GM20000 (cell line): ENCODE data around the gene KAZN.

Source experiments
- DNase-seq: peaks from one replicate; pipeline ENCODE4 v3.0.0; 2012; ENCODE audit warnings: low spot score
- TF ChIP-seq, protein P1 (sequence below): IDR thresholded peaks from 2 replicates; pipeline ENCODE4 v1.5.1; 2012; ENCODE audit warnings: mild to moderate bottlenecking, control low read depth; ENCODE audit errors: extremely low read depth, missing control alignments

Gene KAZN

DNA sequence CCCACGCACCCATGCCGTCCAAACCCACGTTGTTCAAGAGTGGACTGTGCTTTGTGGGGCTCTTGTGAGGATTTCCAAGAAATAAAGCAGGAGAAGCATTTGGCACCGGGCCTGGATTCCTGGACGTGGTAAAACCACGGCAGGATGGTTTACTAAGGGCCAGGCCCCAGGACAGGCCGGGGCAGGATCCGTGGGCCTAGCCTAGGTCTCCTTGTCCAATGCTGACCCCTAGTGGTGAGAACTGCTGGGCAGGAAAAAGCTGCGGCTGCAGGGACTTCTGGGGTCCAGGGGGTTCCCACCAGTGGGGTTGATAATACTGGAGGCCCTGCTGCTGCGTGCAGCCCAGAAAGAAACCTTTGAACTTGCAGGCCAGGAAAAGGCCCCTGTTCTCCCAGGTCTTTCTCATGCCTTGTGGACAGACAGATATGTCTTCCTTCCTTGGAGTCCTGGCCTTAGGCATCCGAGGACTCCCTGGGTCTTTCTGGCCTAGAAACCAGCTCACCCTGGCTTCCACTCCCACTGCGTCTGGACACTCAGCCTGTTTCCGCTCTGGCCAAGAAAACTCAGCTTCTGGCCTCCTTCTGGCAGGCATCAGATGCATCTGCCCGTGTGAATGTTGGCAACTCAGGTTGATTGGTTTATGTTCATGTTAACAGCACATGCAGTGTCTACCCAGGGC, 448.1 kb downstream of the KAZN start:
- TF ChIP-seq, protein P1, sequence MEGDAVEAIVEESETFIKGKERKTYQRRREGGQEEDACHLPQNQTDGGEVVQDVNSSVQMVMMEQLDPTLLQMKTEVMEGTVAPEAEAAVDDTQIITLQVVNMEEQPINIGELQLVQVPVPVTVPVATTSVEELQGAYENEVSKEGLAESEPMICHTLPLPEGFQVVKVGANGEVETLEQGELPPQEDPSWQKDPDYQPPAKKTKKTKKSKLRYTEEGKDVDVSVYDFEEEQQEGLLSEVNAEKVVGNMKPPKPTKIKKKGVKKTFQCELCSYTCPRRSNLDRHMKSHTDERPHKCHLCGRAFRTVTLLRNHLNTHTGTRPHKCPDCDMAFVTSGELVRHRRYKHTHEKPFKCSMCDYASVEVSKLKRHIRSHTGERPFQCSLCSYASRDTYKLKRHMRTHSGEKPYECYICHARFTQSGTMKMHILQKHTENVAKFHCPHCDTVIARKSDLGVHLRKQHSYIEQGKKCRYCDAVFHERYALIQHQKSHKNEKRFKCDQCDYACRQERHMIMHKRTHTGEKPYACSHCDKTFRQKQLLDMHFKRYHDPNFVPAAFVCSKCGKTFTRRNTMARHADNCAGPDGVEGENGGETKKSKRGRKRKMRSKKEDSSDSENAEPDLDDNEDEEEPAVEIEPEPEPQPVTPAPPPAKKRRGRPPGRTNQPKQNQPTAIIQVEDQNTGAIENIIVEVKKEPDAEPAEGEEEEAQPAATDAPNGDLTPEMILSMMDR, result peak; percentile 76
- peak; percentile 87 for DNase-seq

DNA sequence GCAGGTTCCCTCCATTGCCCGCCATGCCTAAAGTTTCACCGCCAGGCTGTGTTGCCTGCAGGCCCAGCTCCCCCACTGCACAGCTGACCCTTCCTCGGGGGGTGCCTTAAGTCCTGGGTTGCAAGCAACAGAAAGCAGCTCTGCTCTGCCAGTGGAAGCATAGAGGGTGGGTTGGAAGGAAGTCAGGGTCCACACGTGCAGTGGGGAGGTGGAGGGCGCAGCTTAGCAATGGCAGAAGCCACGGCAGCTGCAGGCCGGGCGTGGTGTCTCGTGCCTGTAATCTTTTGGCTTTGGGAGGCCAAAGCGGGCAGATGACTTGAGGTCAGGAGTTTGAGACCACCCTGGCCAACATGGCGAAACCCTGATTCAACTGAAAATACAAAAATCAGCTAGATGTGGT, 448.8 kb downstream of the KAZN start:
- TF ChIP-seq, protein P1, result no peak
- DNase-seq, result no peak

- no peak for DNase-seq
- TF ChIP-seq, protein P1, result no peak
Measured at GRCh38 chr1:15048437-15048980, 450.0 kb downstream of the KAZN start.

DNA sequence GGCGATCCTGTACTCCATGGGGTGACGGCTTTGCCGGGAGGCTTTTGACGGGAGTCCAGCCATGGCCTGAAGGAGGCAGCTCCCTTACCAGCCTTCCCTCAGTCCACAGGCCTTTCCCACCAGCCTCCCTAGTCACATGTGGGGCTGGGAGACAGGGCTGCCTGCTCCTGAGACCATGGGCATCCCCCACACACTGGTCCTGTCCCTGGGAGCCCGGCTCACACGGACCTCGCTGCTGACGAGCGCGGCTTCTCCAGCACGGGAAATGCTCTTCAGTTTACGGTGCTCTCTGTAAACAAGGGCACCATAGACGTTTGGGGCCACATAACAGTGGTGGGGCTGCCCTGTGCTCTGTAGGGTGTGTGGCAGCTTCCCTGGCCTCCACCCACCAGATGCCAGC, 450.6 kb downstream of the KAZN start:
- TF ChIP-seq, protein P1, result no peak

DNA sequence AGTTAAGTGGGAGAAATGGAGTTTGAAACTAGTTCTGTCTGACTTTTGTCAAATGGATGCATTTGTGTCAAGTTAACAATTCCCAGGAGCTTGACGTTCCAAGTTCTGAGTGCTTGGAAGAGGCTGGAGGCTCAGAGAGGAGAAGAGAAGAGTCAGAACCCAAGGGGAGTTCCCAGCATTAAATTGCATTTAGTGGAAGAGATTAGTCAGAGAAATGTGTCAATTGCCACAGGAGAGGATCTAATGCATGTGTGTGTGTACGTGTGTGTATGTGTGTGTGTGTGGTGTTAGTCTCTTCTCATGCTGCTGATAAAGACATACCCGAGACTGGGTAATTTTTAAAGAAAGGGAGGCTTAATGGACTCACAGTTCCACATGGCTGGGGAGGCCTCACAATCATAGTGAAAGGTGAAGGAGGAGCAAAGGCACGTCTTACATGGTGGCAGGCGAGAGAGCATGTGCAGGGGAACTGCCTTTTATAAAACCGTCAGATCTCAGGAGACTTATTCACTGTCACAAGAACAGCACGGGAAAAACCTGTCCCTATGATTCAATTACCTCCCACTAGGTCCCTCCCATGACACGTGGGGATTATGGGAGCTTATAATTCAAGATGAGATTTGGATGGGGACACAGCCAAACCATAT, 453.5 kb downstream of the KAZN start:
- TF ChIP-seq, protein P1, result no peak
- DNase-seq, result no peak

More for the DNA sequence above, 450.6 kb downstream of the KAZN start:
- DNase-seq, result no peak

DNA sequence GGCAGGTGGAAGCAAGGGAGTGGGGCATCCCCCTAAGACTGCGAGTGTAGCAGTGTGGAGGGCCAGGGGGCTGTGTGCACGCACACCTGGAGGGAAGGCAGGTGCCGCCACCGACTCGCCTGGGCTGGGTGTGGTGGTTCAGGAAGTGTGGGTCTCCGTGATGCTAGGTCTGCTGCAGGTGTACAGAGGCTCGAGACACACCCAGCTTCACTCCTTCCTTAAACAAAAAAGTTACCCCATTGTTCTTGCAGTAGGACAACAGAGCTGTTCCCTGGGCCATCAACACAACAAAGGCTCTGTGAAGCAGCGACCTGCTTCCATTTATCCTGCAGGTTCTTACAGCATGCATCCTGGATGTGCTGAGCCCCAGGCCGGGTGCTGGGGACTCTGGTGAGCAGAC, 454.7 kb downstream of the KAZN start:
- no peak for DNase-seq
- TF ChIP-seq, protein P1, result no peak

GRCh38 chr1:15055736-15056415, 457.4 kb downstream of the KAZN start:
- TF ChIP-seq, protein P1, result no peak
- DNase-seq, result no peak
